ENCODE measurements around the gene PPP1R27. TPM values are rescaled to one million over a fixed set of nuclear protein-coding genes. Genes with fewer than 3 reads are reported as not detected.

The PPP1R27 gene
- total and polyA plus RNA-seq, 9 of the 15 experiments (the other 6 are each of a cell fraction or from before 2014, with no cell fraction given), result 0.29 to 6.9 (median 1.5) TPM; not detected in 2

DNA sequence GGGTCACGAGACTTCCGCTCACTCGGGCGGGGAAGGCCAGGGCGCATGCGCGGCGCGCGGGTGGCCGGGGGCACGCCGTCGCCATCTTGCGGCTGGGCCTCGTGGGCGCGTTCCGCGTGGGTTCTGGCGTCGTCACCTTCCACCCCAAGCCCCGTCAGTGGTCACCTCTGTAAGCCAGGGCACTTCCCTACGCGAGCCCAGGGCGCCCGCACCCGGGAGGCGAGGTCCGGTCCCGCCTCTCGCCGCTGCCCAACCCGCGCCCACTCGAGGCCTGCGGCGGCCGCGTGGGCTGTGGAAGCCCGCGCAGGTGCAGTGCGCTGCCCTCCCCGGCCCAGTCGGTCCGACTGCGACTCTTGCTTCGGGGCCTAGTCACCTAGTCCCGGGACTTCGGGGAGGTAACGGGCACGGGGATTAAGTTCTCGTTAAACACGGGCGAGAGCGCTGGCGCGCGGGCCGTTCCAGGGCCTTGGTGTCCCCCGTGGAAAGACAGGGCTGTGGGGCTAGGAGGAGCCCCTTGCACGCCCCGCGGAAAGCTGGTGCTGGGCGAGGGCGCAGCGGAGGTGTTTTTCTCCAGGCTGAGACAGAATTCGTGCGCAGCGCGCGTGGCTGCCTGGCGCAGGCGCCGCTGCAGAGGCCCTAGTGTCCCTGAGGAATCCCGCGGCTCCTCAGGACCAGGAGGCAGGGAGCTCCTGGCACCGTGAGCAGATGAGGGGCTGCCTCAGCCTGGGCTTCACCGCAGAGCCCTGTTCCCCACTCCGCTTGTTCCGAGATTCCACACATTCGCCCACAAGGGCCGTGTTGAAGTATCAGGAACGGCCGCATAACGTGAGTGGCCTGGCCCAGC, 36.8 kb upstream of the PPP1R27 start (continued):
- TF ChIP-seq, protein P1, sequence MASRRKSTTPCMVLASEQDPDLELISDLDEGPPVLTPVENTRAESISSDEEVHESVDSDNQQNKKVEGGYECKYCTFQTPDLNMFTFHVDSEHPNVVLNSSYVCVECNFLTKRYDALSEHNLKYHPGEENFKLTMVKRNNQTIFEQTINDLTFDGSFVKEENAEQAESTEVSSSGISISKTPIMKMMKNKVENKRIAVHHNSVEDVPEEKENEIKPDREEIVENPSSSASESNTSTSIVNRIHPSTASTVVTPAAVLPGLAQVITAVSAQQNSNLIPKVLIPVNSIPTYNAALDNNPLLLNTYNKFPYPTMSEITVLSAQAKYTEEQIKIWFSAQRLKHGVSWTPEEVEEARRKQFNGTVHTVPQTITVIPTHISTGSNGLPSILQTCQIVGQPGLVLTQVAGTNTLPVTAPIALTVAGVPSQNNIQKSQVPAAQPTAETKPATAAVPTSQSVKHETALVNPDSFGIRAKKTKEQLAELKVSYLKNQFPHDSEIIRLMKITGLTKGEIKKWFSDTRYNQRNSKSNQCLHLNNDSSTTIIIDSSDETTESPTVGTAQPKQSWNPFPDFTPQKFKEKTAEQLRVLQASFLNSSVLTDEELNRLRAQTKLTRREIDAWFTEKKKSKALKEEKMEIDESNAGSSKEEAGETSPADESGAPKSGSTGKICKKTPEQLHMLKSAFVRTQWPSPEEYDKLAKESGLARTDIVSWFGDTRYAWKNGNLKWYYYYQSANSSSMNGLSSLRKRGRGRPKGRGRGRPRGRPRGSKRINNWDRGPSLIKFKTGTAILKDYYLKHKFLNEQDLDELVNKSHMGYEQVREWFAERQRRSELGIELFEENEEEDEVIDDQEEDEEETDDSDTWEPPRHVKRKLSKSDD (conservative IDR thresholded peaks at IDR 0.05; ENCODE audit: low read length), result no peak
- TF ChIP-seq, protein P2, sequence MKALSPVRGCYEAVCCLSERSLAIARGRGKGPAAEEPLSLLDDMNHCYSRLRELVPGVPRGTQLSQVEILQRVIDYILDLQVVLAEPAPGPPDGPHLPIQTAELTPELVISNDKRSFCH (CRISPR knock-in tag; IDR thresholded peaks at IDR 0.05), result no peak
- TF ChIP-seq, protein P2 (tag; IDR thresholded peaks at IDR 0.05), result peak; percentile 95
- TF ChIP-seq TEAD4 (IDR thresholded peaks at IDR 0.05; ENCODE audit: low read length), result no peak
- peak; percentile 53; the same call in 1 of the 2 replicates for TF ChIP-seq TEAD4 (CRISPR knock-in tag; IDR thresholded peaks at IDR 0.05; ENCODE audit: borderline replicate concordance)
- TF ChIP-seq RBBP5 (IDR thresholded peaks at IDR 0.05; ENCODE audit: borderline replicate concordance, insufficient read depth, low read length, poor library complexity, severe bottlenecking), result peak; percentile 73
- no peak for TF ChIP-seq ZFP36 (IDR thresholded peaks at IDR 0.05; ENCODE audit: low read depth, low read length, partially characterized antibody)
- TF ChIP-seq ZNF23 (CRISPR knock-in tag; IDR thresholded peaks at IDR 0.05), result no peak
- no peak for TF ChIP-seq ATF1 (CRISPR knock-in tag; IDR thresholded peaks at IDR 0.05)
- peak; percentile 88 for TF ChIP-seq ATF1 (tag; IDR thresholded peaks at IDR 0.05)
- TF ChIP-seq POLR2AphosphoS5 (IDR thresholded peaks at IDR 0.05; ENCODE audit: control insufficient read depth, insufficient read depth, low read depth, low read length), result peak; percentile 74
- TF ChIP-seq NR3C1 (CRISPR knock-in tag; IDR thresholded peaks at IDR 0.05), result peak; percentile 64; the same call in 1 of the 2 replicates
- TF ChIP-seq ZC3H8 (IDR thresholded peaks at IDR 0.05), result no peak
- TF ChIP-seq HMGN3 (IDR thresholded peaks at IDR 0.05; ENCODE audit: borderline replicate concordance, extremely low read depth, insufficient read length, low read depth, low read length), result peak; percentile 72
- TF ChIP-seq RAD21 (CRISPR knock-in tag; conservative IDR thresholded peaks at IDR 0.05 in 1 of 2, IDR thresholded peaks at IDR 0.05 in 1 of 2), result no peak
- TF ChIP-seq MEIS2 (IDR thresholded peaks at IDR 0.05; ENCODE audit: partially characterized antibody), result peak; percentile 87
- no peak; the same call in none of the 2 replicates for TF ChIP-seq CTBP1 (IDR thresholded peaks at IDR 0.05; ENCODE audit: borderline replicate concordance)
- peak; percentile 100 for TF ChIP-seq SRSF3 (IDR thresholded peaks at IDR 0.05; ENCODE audit: insufficient read depth, low read length)
- TF ChIP-seq RB1 (IDR thresholded peaks at IDR 0.05; ENCODE audit: low read depth), result peak; percentile 84
